ENCODE results near the gene ROCK2. TPM values are rescaled to one million over a fixed set of nuclear protein-coding genes. Genes with fewer than 3 reads are reported as not detected.
"Not testable (repeated sequence)": the region's sequence is repeated elsewhere in the genome, so short reads cannot be mapped to it uniquely, and the experiment has no call there.

Gene ROCK2
- total and polyA plus RNA-seq, 2 donors (not counting 1 experiment from before 2014, with no cell fraction given), result 2.3 to 30.2 TPM

- H3K79me2 ChIP-seq (ENCODE audit: control insufficient read depth, insufficient read depth, low read length), result peaks cover 4% of the 10 kb centered on the region
- WGBS (ENCODE audit: insufficient coverage), result no CpG with 5 or more reads among the region's 7 CpGs
- TF ChIP-seq CTCF (IDR thresholded peaks at IDR 0.05), result no peak
- TF ChIP-seq EZH2 (IDR thresholded peaks at IDR 0.05; ENCODE audit: borderline replicate concordance, insufficient read depth, low read depth, low read length, poor library complexity, severe bottlenecking), result no peak
- no peak overlapping the region for H3K27ac Mint-ChIP-seq
- ChIA-PET CTCF (no interaction called here), POLR2A (no interaction called here)
- H2AFZ ChIP-seq (ENCODE audit: insufficient read depth, low read depth, low read length, poor library complexity, severe bottlenecking), result no peak overlapping the region
- H3K4me1 ChIP-seq (ENCODE audit: control insufficient read depth in 2 of 2, insufficient read depth in 2 of 2, low read length in 2 of 2), result no peaks in the 10 kb centered on the region
- no peak overlapping the region for H3K9ac ChIP-seq (ENCODE audit: low read length)
- ATAC-seq (ENCODE audit: low read depth), result no peak
- no peaks in the 10 kb centered on the region for H3K27me3 Mint-ChIP-seq
- H4K20me1 ChIP-seq (ENCODE audit: control insufficient read depth, insufficient read depth, low read length, poor library complexity, severe bottlenecking), result no peaks in the 10 kb centered on the region
- H3K9me3 ChIP-seq (ENCODE audit: control extremely low read depth in 1 of 3, control insufficient read depth in 2 of 3, insufficient read depth in 1 of 3, low read length in 2 of 3), result no peaks in the 10 kb centered on the region
- H3K27me3 ChIP-seq (replicated peaks in 1 of 4; ENCODE audit: control extremely low read depth in 1 of 4, control insufficient read depth in 3 of 4, insufficient read depth in 4 of 4, low read length in 3 of 4), result no peaks in the 10 kb centered on the region
- H3K4me2 ChIP-seq (replicated peaks; ENCODE audit: low read depth, low read length, poor library complexity, severe bottlenecking), result no peak overlapping the region
- no peak overlapping the region for H3K4me3 Mint-ChIP-seq
- no peak overlapping the region for H3K4me3 ChIP-seq (ENCODE audit: control extremely low read depth in 1 of 5, extremely low read depth in 1 of 5, insufficient read depth in 1 of 5, low read depth in 2 of 5, low read length in 4 of 5)
- H3K4me1 Mint-ChIP-seq, result no peaks in the 10 kb centered on the region
- intact Hi-C loops (cut with micrococcal nuclease), result no loop called here
- no peaks in the 10 kb centered on the region for H3K36me3 ChIP-seq (replicated peaks in 1 of 2; ENCODE audit: control extremely low read depth in 1 of 2, control insufficient read depth in 1 of 2, extremely low read depth in 1 of 2, insufficient read depth in 2 of 2, low read length in 1 of 2)
- no peaks in the 10 kb centered on the region for H3K9me3 Mint-ChIP-seq (ENCODE audit: insufficient read depth)
- no peak for DNase-seq
- H3K27ac ChIP-seq (ENCODE audit: low read length in 2 of 2), result no peak overlapping the region
Observed at GRCh38 chr2:11256166-11256565, 88.3 kb downstream of the ROCK2 start.

GRCh38 chr2:11254100-11254536 lies 90.3 kb downstream of the ROCK2 start:
- TF ChIP-seq EZH2 (IDR thresholded peaks at IDR 0.05; ENCODE audit: borderline replicate concordance, insufficient read depth, low read depth, low read length, poor library complexity, severe bottlenecking) (no peak), CTCF (IDR thresholded peaks at IDR 0.05) (no peak)
- ChIA-PET CTCF (no interaction called here), POLR2A (no interaction called here)
- ATAC-seq (ENCODE audit: low read depth) (no peak), DNase-seq (no peak)
- 100% methylated on average over 1 of the region's 2 CpGs for WGBS (ENCODE audit: insufficient coverage)
- H3K4me3 ChIP-seq (ENCODE audit: control extremely low read depth in 1 of 5, extremely low read depth in 1 of 5, insufficient read depth in 1 of 5, low read depth in 2 of 5, low read length in 4 of 5), result no peak overlapping the region
- H3K4me2 ChIP-seq (replicated peaks; ENCODE audit: low read depth, low read length, poor library complexity, severe bottlenecking), result no peak overlapping the region
- peaks cover 4% of the 10 kb centered on the region for H3K79me2 ChIP-seq (ENCODE audit: control insufficient read depth, insufficient read depth, low read length)
- H3K9me3 ChIP-seq (ENCODE audit: control extremely low read depth in 1 of 3, control insufficient read depth in 2 of 3, insufficient read depth in 1 of 3, low read length in 2 of 3), result no peaks in the 10 kb centered on the region
- no peaks in the 10 kb centered on the region for H3K27me3 Mint-ChIP-seq
- H3K27ac ChIP-seq (ENCODE audit: low read length in 2 of 2), result no peak overlapping the region
- intact Hi-C loops (cut with micrococcal nuclease), result no loop called here
- H4K20me1 ChIP-seq (ENCODE audit: control insufficient read depth, insufficient read depth, low read length, poor library complexity, severe bottlenecking), result no peaks in the 10 kb centered on the region
- no peaks in the 10 kb centered on the region for H3K4me1 Mint-ChIP-seq
- H2AFZ ChIP-seq (ENCODE audit: insufficient read depth, low read depth, low read length, poor library complexity, severe bottlenecking), result no peak overlapping the region
- H3K9ac ChIP-seq (ENCODE audit: low read length), result no peak overlapping the region
- no peaks in the 10 kb centered on the region for H3K27me3 ChIP-seq (replicated peaks in 1 of 4; ENCODE audit: control extremely low read depth in 1 of 4, control insufficient read depth in 3 of 4, insufficient read depth in 4 of 4, low read length in 3 of 4)
- H3K27ac Mint-ChIP-seq, result no peak overlapping the region
- H3K4me1 ChIP-seq (ENCODE audit: control insufficient read depth in 2 of 2, insufficient read depth in 2 of 2, low read length in 2 of 2), result no peaks in the 10 kb centered on the region
- no peaks in the 10 kb centered on the region for H3K36me3 ChIP-seq (replicated peaks in 1 of 2; ENCODE audit: control extremely low read depth in 1 of 2, control insufficient read depth in 1 of 2, extremely low read depth in 1 of 2, insufficient read depth in 2 of 2, low read length in 1 of 2)
- no peak overlapping the region for H3K4me3 Mint-ChIP-seq
- H3K9me3 Mint-ChIP-seq (ENCODE audit: insufficient read depth), result no peaks in the 10 kb centered on the region

GRCh38 chr2:11252458-11252857 lies 92.0 kb downstream of the ROCK2 start:
- H3K9me3 ChIP-seq (ENCODE audit: control extremely low read depth in 1 of 3, control insufficient read depth in 2 of 3, insufficient read depth in 1 of 3, low read length in 2 of 3); H2AFZ ChIP-seq (ENCODE audit: insufficient read depth, low read depth, low read length, poor library complexity, severe bottlenecking); H3K27me3 Mint-ChIP-seq; CTCF ChIA-PET; H3K27ac Mint-ChIP-seq; DNase-seq; H3K9me3 Mint-ChIP-seq (ENCODE audit: insufficient read depth); POLR2A ChIA-PET; H3K4me3 ChIP-seq (ENCODE audit: control extremely low read depth in 1 of 5, extremely low read depth in 1 of 5, insufficient read depth in 1 of 5, low read depth in 2 of 5, low read length in 4 of 5); H3K4me1 ChIP-seq (ENCODE audit: control insufficient read depth in 2 of 2, insufficient read depth in 2 of 2, low read length in 2 of 2); H3K4me2 ChIP-seq (replicated peaks; ENCODE audit: low read depth, low read length, poor library complexity, severe bottlenecking); H3K79me2 ChIP-seq (ENCODE audit: control insufficient read depth, insufficient read depth, low read length); H3K9ac ChIP-seq (ENCODE audit: low read length); H3K36me3 ChIP-seq (replicated peaks in 1 of 2; ENCODE audit: control extremely low read depth in 1 of 2, control insufficient read depth in 1 of 2, extremely low read depth in 1 of 2, insufficient read depth in 2 of 2, low read length in 1 of 2); H3K27me3 ChIP-seq (replicated peaks in 1 of 4; ENCODE audit: control extremely low read depth in 1 of 4, control insufficient read depth in 3 of 4, insufficient read depth in 4 of 4, low read length in 3 of 4); intact Hi-C loops (cut with micrococcal nuclease); H4K20me1 ChIP-seq (ENCODE audit: control insufficient read depth, insufficient read depth, low read length, poor library complexity, severe bottlenecking); H3K4me1 Mint-ChIP-seq; H3K27ac ChIP-seq (ENCODE audit: low read length in 2 of 2); ATAC-seq (ENCODE audit: low read depth); H3K4me3 Mint-ChIP-seq: not testable (repeated sequence)
- no CpG with 5 or more reads among the region's 4 CpGs for WGBS (ENCODE audit: insufficient coverage)
